Stimulated activated CD4-positive, alpha-beta T cell treated with anti-CD3 and anti-CD28 coated beads, TNF-alpha, amount 100 ng/mL, for 1 hour (primary cell): ENCODE data around the gene RAB25.
"Not testable (repeated sequence)": the region's sequence is repeated elsewhere in the genome, so short reads cannot be mapped to it uniquely, and the experiment has no call there.

ENCODE experiments used
- DNase-seq, 3 donors: peaks; one replicate each; pipeline ENCODE4 v3.0.0-alpha.2; 2020; ENCODE audit warnings: low read depth in 3 of 3, low spot score in 1 of 3

RAB25 gene

GRCh38 chr1:156115514-156116374 is 54.8 kb downstream of the RAB25 start:
- DNase-seq, result no peak

GRCh38 chr1:156116731-156117130 is 55.8 kb downstream of the RAB25 start:
- DNase-seq, result not testable (repeated sequence)

- DNase-seq, result no peak
Observed at GRCh38 chr1:156117414-156118176, 56.6 kb downstream of the RAB25 start.

- DNase-seq, result no peak
Observed at GRCh38 chr1:156118177-156118868, 57.4 kb downstream of the RAB25 start.

- DNase-seq, result no peak
Observed at GRCh38 chr1:156119503-156120209, 58.7 kb downstream of the RAB25 start.
